ENCODE results near the gene AP3S2.

The AP3S2 gene

GRCh38 chr15:89818287-89818686 lies 75.5 kb downstream of the AP3S2 start:
- DNase-seq (ENCODE audit: low read depth in 2 of 2, low spot score in 1 of 2), result no peak

- no peak for DNase-seq (ENCODE audit: low read depth in 2 of 2, low spot score in 1 of 2)
These were observed 76.0 kb downstream of the AP3S2 start for GRCh38 chr15:89817701-89818280.

- DNase-seq (ENCODE audit: low read depth in 2 of 2, low spot score in 1 of 2), result no peak
These were observed 78.0 kb downstream of the AP3S2 start for GRCh38 chr15:89815769-89816168.

GRCh38 chr15:89814112-89814742 lies 79.6 kb downstream of the AP3S2 start:
- no peak for DNase-seq (ENCODE audit: low read depth in 2 of 2, low spot score in 1 of 2)

GRCh38 chr15:89813381-89814111 lies 80.2 kb downstream of the AP3S2 start:
- no peak for DNase-seq (ENCODE audit: low read depth in 2 of 2, low spot score in 1 of 2)

- DNase-seq (ENCODE audit: low read depth in 2 of 2, low spot score in 1 of 2), result no peak
These were observed 80.9 kb downstream of the AP3S2 start for GRCh38 chr15:89812847-89813320.

- no peak for DNase-seq (ENCODE audit: low read depth in 2 of 2, low spot score in 1 of 2)
These were observed 81.6 kb downstream of the AP3S2 start for GRCh38 chr15:89812011-89812846.

- DNase-seq (ENCODE audit: low read depth in 2 of 2, low spot score in 1 of 2), result no peak
These were observed 83.0 kb downstream of the AP3S2 start for GRCh38 chr15:89810837-89811236.

- DNase-seq (ENCODE audit: low read depth in 2 of 2, low spot score in 1 of 2), result no peak
These were observed 84.0 kb downstream of the AP3S2 start for GRCh38 chr15:89809787-89810148.

- DNase-seq (ENCODE audit: low read depth in 2 of 2, low spot score in 1 of 2), result no peak
These were observed 84.6 kb downstream of the AP3S2 start for GRCh38 chr15:89809093-89809786.

- DNase-seq (ENCODE audit: low read depth in 2 of 2, low spot score in 1 of 2), result no peak
These were observed 85.5 kb downstream of the AP3S2 start for GRCh38 chr15:89808160-89808870.

- no peak for DNase-seq (ENCODE audit: low read depth in 2 of 2, low spot score in 1 of 2)
These were observed 86.1 kb downstream of the AP3S2 start for GRCh38 chr15:89807689-89808088.

- no peak for DNase-seq (ENCODE audit: low read depth in 2 of 2, low spot score in 1 of 2)
These were observed 86.9 kb downstream of the AP3S2 start for GRCh38 chr15:89806559-89807550.

- no peak for DNase-seq (ENCODE audit: low read depth in 2 of 2, low spot score in 1 of 2)
These were observed 87.6 kb downstream of the AP3S2 start for GRCh38 chr15:89806210-89806558.

GRCh38 chr15:89805241-89806209 lies 88.3 kb downstream of the AP3S2 start:
- no peak for DNase-seq (ENCODE audit: low read depth in 2 of 2, low spot score in 1 of 2)

- no peak for DNase-seq (ENCODE audit: low read depth in 2 of 2, low spot score in 1 of 2)
These were observed 89.6 kb downstream of the AP3S2 start for GRCh38 chr15:89803941-89804800.

All from stimulated activated CD8-positive, alpha-beta memory T cell treated with anti-CD3 and anti-CD28 coated beads, Interleukin-4, amount 100 ng/mL, for 1 hour (primary cell).